Measurements from ENCODE around the gene BSCL2. TPM values are rescaled to one million over a fixed set of nuclear protein-coding genes. Genes with fewer than 3 reads are reported as not detected.

BSCL2 gene
- total RNA-seq, 1 donor from 2014 or later: 65.6 TPM

- DNase-seq: no peak
Measured at GRCh38 chr11:62713343-62713742, 6.1 kb upstream of the BSCL2 start.

GRCh38 chr11:62712861-62713260 lies 5.6 kb upstream of the BSCL2 start:
- H3K27ac ChIP-seq: peak overlapping the region; percentile 5
- no peak for DNase-seq
- no peaks in the 10 kb centered on the region for H3K27me3 ChIP-seq
- intact Hi-C loops (cut with DNase I): no loop called here
- no peak for ATAC-seq
- TF ChIP-seq CTCF (IDR thresholded peaks at IDR 0.05): no peak
- peaks cover 19% of the 10 kb centered on the region for H3K4me1 ChIP-seq
- H3K4me3 ChIP-seq: no peak overlapping the region
- H3K9me3 ChIP-seq: no peaks in the 10 kb centered on the region
- H3K36me3 ChIP-seq: peaks cover 74% of the 10 kb centered on the region

More at GRCh38 chr11:62713343-62713742, 6.1 kb upstream of the BSCL2 start:
- H3K9me3 ChIP-seq: no peaks in the 10 kb centered on the region
- peak overlapping the region; percentile 32 for H3K27ac ChIP-seq
- no peak overlapping the region for H3K4me3 ChIP-seq
- peaks cover 78% of the 10 kb centered on the region for H3K36me3 ChIP-seq
- peaks cover 16% of the 10 kb centered on the region for H3K4me1 ChIP-seq
- TF ChIP-seq CTCF (IDR thresholded peaks at IDR 0.05): no peak
- ATAC-seq: peak; percentile 56
- intact Hi-C loops (cut with DNase I): no loop called here
- no peaks in the 10 kb centered on the region for H3K27me3 ChIP-seq

- Histone ChIP-seq H3K27ac (no peak overlapping the region), H3K4me1 (peaks cover 21% of the 10 kb centered on the region), H3K36me3 (peaks cover 68% of the 10 kb centered on the region), H3K27me3 (no peaks in the 10 kb centered on the region), H3K4me3 (no peak overlapping the region), H3K9me3 (no peaks in the 10 kb centered on the region)
- no peak for DNase-seq
- TF ChIP-seq CTCF (IDR thresholded peaks at IDR 0.05): no peak
- intact Hi-C loops (cut with DNase I): no loop called here
- ATAC-seq: no peak
Measured at GRCh38 chr11:62712276-62712812, 5.1 kb upstream of the BSCL2 start.

GRCh38 chr11:62710001-62710345 lies 2.7 kb upstream of the BSCL2 start:
- Histone ChIP-seq H3K9me3 (no peaks in the 10 kb centered on the region), H3K27ac (peak overlapping the region; percentile 99), H3K4me3 (peak overlapping the region; percentile 73), H3K27me3 (no peaks in the 10 kb centered on the region), H3K36me3 (peaks cover 45% of the 10 kb centered on the region), H3K4me1 (peaks cover 39% of the 10 kb centered on the region)
- TF ChIP-seq CTCF (IDR thresholded peaks at IDR 0.05): no peak
- intact Hi-C loops (cut with DNase I): no loop called here
- DNase-seq: peak; percentile 60
- ATAC-seq: no peak

GRCh38 chr11:62709247-62710000 lies 2.2 kb upstream of the BSCL2 start:
- intact Hi-C loops (cut with DNase I): no loop called here
- peak; percentile 90 for ATAC-seq
- peaks cover 40% of the 10 kb centered on the region for H3K36me3 ChIP-seq
- no peak for TF ChIP-seq CTCF (IDR thresholded peaks at IDR 0.05)
- peak overlapping the region; percentile 73 for H3K4me3 ChIP-seq
- H3K9me3 ChIP-seq: no peaks in the 10 kb centered on the region
- H3K4me1 ChIP-seq: peaks cover 39% of the 10 kb centered on the region
- DNase-seq: peak; percentile 97
- H3K27me3 ChIP-seq: no peaks in the 10 kb centered on the region
- peak overlapping the region; percentile 99 for H3K27ac ChIP-seq

Data from upper lobe of right lung (tissue), 1 donor.